Endothelial cell of umbilical vein (primary cell): Measurements from ENCODE around the gene LRCOL1. TPM values are rescaled to one million over a fixed set of nuclear protein-coding genes. Genes with fewer than 3 reads are reported as not detected.

Source experiments
- BruUV-seq: library from RNA; stranded (reverse); fragments of 400-500 nt; replicated peaks from 2 replicates; lab custom pipeline; 2021; lab: Mats Ljungman, UMichigan
- CTCF ChIA-PET: fragments of 300-600, 350-600 bp; sonication (Branson Sonifier 250); formaldehyde crosslinking; loops from one replicate; lab custom pipeline; 2021; ENCODE audit warnings: antibody characterized with exemption, inconsistent platforms; lab: Charles Lee
- POLR2A ChIA-PET: fragments of 300-600, 350-600 bp; sonication (Branson Sonifier 250); formaldehyde crosslinking; loops from one replicate; lab custom pipeline; 2021; ENCODE audit warnings: antibody characterized with exemption, inconsistent platforms; lab: Charles Lee
- DNase-seq: peaks from one replicate; pipeline ENCODE4 v3.0.0-alpha.2; 2011; ENCODE audit warnings: low read depth, low spot score
- FAIRE-seq: peaks from 2 replicates; lab custom pipeline; 2011; peaks lifted over from hg19 to GRCh38; lab: Jason Lieb, UNC
- H2AFZ ChIP-seq: 2 replicates; pipeline ENCODE4 v1.6.0; 2012; ENCODE audit warnings: low read depth, low read length, control low read depth, inconsistent platforms
- H3K27ac ChIP-seq: 2 replicates; pipeline ENCODE4 v1.5.1; 2011; ENCODE audit warnings: low read depth, mild to moderate bottlenecking, control low read depth, low read length, moderate library complexity; ENCODE audit not compliant: insufficient read depth
- H3K27me3 ChIP-seq, 2 experiments: 2 replicates each; pipeline versions ENCODE4 v1.6.0 to v1.6.1; 2011; ENCODE audit warnings: low read length in 2 of 2, mixed read lengths in 1 of 2; ENCODE audit not compliant: control insufficient read depth in 2 of 2, insufficient read depth in 2 of 2
- H3K36me3 ChIP-seq, 2 experiments: 2 replicates in 1 of 2; 3 replicates in 1 of 2; pipeline ENCODE4 v1.5.1; 2011; ENCODE audit warnings: low read length in 2 of 2, mild to moderate bottlenecking in 1 of 2, moderate library complexity in 1 of 2; ENCODE audit not compliant: control insufficient read depth in 2 of 2, insufficient read depth in 2 of 2; ENCODE audit errors: extremely low read depth in 1 of 2
- H3K4me1 ChIP-seq: 3 replicates; pipeline ENCODE4 v1.5.1; 2011; ENCODE audit warnings: mild to moderate bottlenecking, low read length; ENCODE audit not compliant: control insufficient read depth, insufficient read depth; ENCODE audit errors: extremely low read depth
- H3K4me2 ChIP-seq: 2 replicates; pipeline ENCODE4 v1.6.1; 2011; ENCODE audit warnings: low read length, control low read depth, mixed read lengths; ENCODE audit not compliant: insufficient read depth
- H3K4me3 ChIP-seq, 3 experiments: fragments of 200-600 bp in 1 of 3; sonication (generic), shearing (Covaris generic) in 1 of 3; replicated peaks in 1 of 3; 2 replicates each; pipeline ENCODE4 v1.5.1; 2011 to 2016; ENCODE audit warnings: control low read depth in 3 of 3, low read length in 3 of 3, mild to moderate bottlenecking in 2 of 3, inconsistent platforms in 1 of 3, low read depth in 1 of 3, moderate library complexity in 1 of 3; ENCODE audit not compliant: insufficient read depth in 1 of 3
- H3K79me2 ChIP-seq: 2 replicates; pipeline ENCODE4 v1.6.0; 2012; ENCODE audit warnings: low read length, inconsistent platforms; ENCODE audit not compliant: control insufficient read depth, insufficient read depth
- H3K9ac ChIP-seq: replicated peaks from 2 replicates; pipeline ENCODE3; 2011; ENCODE audit warnings: low read length, control low read depth; ENCODE audit not compliant: insufficient read depth; ENCODE audit errors: extremely low read depth
- H3K9me1 ChIP-seq: replicated peaks from 3 replicates; pipeline ENCODE4 v1.6.0; 2011; ENCODE audit warnings: mild to moderate bottlenecking, low read length; ENCODE audit not compliant: control insufficient read depth, insufficient read depth; ENCODE audit errors: extremely low read depth
- H3K9me3 ChIP-seq: replicated peaks from 2 replicates; pipeline ENCODE4 v1.5.1; 2012; ENCODE audit warnings: low read length, inconsistent platforms; ENCODE audit not compliant: control insufficient read depth, insufficient read depth
- H4K20me1 ChIP-seq: replicated peaks from 2 replicates; pipeline ENCODE3; 2011; ENCODE audit warnings: mild to moderate bottlenecking, low read length; ENCODE audit not compliant: control insufficient read depth, insufficient read depth; ENCODE audit errors: extremely low read depth
- EZH2 ChIP-seq: IDR thresholded peaks from 2 replicates; pipeline ENCODE4 v1.6.1; 2012; ENCODE audit warnings: borderline replicate concordance, low read depth, mild to moderate bottlenecking, moderate library complexity, low read length, inconsistent platforms; ENCODE audit not compliant: severe bottlenecking
- FOS ChIP-seq: IDR thresholded peaks from 2 replicates; pipeline ENCODE4 v1.6.1; 2011; ENCODE audit warnings: mild to moderate bottlenecking, low read length, moderate library complexity, borderline replicate concordance; ENCODE audit not compliant: insufficient read depth
- GATA2 ChIP-seq: IDR thresholded peaks from 2 replicates; pipeline ENCODE4 v1.7.0; 2011; ENCODE audit warnings: low read depth, mild to moderate bottlenecking, moderate library complexity, mixed read lengths, low read length; ENCODE audit not compliant: insufficient read length, insufficient read depth
- JUN ChIP-seq: IDR thresholded peaks from 2 replicates; pipeline ENCODE4 v1.6.1; 2011; ENCODE audit warnings: borderline replicate concordance, low read depth; ENCODE audit not compliant: insufficient read length, insufficient read depth
- MYC ChIP-seq: IDR thresholded peaks from one replicate; pipeline ENCODE4 v1.6.1; 2011; ENCODE audit warnings: mild to moderate bottlenecking, low read depth, low read length
- POLR2A ChIP-seq: IDR thresholded peaks from 2 replicates; pipeline ENCODE4 v1.6.1; 2012; ENCODE audit warnings: low read depth, mild to moderate bottlenecking, control low read depth, low read length
- POLR2AphosphoS5 ChIP-seq: IDR thresholded peaks from 2 replicates; pipeline ENCODE4 v1.6.1; 2012; ENCODE audit warnings: low read depth, mild to moderate bottlenecking, control low read depth, low read length, moderate library complexity; ENCODE audit not compliant: insufficient read depth
- dilution Hi-C: fragments of 300-500 bp; cut with MboI; formaldehyde crosslinking; loops from one replicate; pipeline ENCODE4 v1.15.0; 2019; ENCODE audit warnings: low sequenced_read_pairs; ENCODE audit not compliant: extremely low pct_ligation_motif_present
- intact Hi-C: fragments of 100-400 bp; cut with micrococcal nuclease; formaldehyde crosslinking; loops from one replicate; pipeline ENCODE4 v1.10.0; 2022
- polyA plus RNA-seq, 4 experiments: library from polyadenylated mRNA; depleted of rRNA in 3 of 4; stranded (reverse) in 3 of 4; unstranded in 1 of 4; fragments of >200 nt; gene quantifications; 2 replicates each; pipeline versions ENCODE4 v1.2.1 to v1.2.3, GENCODE V29; 2011 to 2012; ENCODE audit warnings: missing spikeins in 1 of 4
- total RNA-seq: library from RNA; stranded (reverse); gene quantifications from 2 replicates; pipeline ENCODE4 v1.2.3, GENCODE V29; 2021
- TF ChIP-seq, protein P1 (sequence below): IDR thresholded peaks from 2 replicates; pipeline ENCODE4 v1.6.1; 2011; ENCODE audit not compliant: insufficient read depth, insufficient read length
- TF ChIP-seq, protein P2 (sequence below), 2 donors: IDR thresholded peaks; 1 replicate in 1 of 2; 2 replicates in 1 of 2; pipeline ENCODE4 v1.5.1; 2011; ENCODE audit warnings: low read length in 2 of 2, mild to moderate bottlenecking in 2 of 2, moderate library complexity in 2 of 2, control low read depth in 1 of 2, inconsistent platforms in 1 of 2, low read depth in 1 of 2; ENCODE audit not compliant: insufficient read depth in 1 of 2; ENCODE audit errors: extremely low read depth in 1 of 2

LRCOL1 gene
- total and polyA plus RNA-seq, 2 donors (not counting 3 experiments of a cell fraction or from before 2014, with no cell fraction given) = 1.2 to 1.5 TPM

DNA sequence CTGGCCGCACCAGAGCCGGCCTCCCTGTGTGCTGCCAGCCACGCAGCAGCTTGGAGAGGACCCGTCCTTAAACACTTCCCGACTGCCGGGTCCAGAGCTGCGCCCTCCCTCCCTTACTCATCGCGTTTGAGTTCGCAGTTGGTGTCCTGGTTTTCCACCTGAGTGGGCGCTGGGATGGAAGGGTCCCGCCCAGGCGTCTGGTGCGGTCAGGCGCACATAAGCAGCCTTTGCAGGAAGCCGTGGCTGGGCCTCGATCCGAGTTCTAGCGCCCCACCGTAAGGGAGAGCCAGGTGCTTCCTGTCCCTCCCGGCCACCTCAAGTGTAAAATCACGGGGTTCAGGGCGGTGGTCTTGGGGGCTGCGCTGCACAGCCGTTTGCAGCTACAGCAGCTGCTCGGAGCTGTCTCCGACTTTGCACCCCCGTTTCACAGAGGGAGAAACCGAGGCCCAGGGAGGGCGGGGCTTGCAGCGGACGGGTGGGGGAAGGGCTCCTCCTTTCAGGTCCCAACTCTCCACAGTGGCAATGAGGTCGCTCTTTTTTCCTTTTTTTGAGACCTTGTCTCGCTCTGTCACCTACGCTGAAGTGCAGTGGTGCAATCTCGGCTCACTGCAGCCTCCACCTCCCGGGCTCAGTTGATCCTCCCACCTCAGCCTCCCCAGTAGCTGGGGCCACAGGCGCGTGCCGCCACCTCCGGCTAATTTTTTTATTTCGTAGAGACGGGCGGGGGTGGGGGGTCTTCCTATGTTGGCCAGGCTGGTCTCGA is 51.3 kb downstream of the LRCOL1 start:
- Histone ChIP-seq H3K36me3 (no peaks in the 10 kb centered on the region), H3K27ac (no peak overlapping the region), H3K27me3 (no peaks in the 10 kb centered on the region), H2AFZ (no peak overlapping the region), H3K79me2 (peaks cover 33% of the 10 kb centered on the region), H4K20me1 (no peaks in the 10 kb centered on the region), H3K4me3 (peak overlapping the region in 1 of 3 experiments; percentile 79), H3K9me3 (no peaks in the 10 kb centered on the region), H3K9me1 (no peaks in the 10 kb centered on the region), H3K4me1 (peaks cover 5% of the 10 kb centered on the region), H3K9ac (no peak overlapping the region), H3K4me2 (peak overlapping the region; percentile 31)
- FAIRE-seq = no peak
- BruUV-seq = no TSS peak
- intact Hi-C loops = no loop called here
- dilution Hi-C loops = no loop called here
- CTCF ChIA-PET = interaction anchor here (0.7 to 1.1 kb wide), 7 partner anchors 35 to 405 kb away, joined by 3 to 6 read pairs (median 4); no protein-coding TSS in a partner anchor
- no peak for TF ChIP-seq MYC
- no peak for TF ChIP-seq POLR2A
- TF ChIP-seq, protein P1, sequence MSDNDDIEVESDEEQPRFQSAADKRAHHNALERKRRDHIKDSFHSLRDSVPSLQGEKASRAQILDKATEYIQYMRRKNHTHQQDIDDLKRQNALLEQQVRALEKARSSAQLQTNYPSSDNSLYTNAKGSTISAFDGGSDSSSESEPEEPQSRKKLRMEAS = no peak
- no peak for TF ChIP-seq JUN
- TF ChIP-seq, protein P2, sequence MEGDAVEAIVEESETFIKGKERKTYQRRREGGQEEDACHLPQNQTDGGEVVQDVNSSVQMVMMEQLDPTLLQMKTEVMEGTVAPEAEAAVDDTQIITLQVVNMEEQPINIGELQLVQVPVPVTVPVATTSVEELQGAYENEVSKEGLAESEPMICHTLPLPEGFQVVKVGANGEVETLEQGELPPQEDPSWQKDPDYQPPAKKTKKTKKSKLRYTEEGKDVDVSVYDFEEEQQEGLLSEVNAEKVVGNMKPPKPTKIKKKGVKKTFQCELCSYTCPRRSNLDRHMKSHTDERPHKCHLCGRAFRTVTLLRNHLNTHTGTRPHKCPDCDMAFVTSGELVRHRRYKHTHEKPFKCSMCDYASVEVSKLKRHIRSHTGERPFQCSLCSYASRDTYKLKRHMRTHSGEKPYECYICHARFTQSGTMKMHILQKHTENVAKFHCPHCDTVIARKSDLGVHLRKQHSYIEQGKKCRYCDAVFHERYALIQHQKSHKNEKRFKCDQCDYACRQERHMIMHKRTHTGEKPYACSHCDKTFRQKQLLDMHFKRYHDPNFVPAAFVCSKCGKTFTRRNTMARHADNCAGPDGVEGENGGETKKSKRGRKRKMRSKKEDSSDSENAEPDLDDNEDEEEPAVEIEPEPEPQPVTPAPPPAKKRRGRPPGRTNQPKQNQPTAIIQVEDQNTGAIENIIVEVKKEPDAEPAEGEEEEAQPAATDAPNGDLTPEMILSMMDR (IDR thresholded peaks at IDR 0.05; ENCODE audit: extremely low read depth in 1 of 2, insufficient read depth in 1 of 2, low read depth in 1 of 2, low read length in 2 of 2) = no peak
- TF ChIP-seq GATA2 = no peak
- TF ChIP-seq POLR2AphosphoS5 = no peak
- no peak for TF ChIP-seq FOS
- no peak for TF ChIP-seq EZH2
- POLR2A ChIA-PET = no interaction called here
- DNase-seq = no peak
